ENCODE data around the gene CDK19. TPM values are rescaled to one million over a fixed set of nuclear protein-coding genes. Genes with fewer than 3 reads are reported as not detected.

Gene CDK19
- total RNA-seq, 1 experiment from 2014 or later, result 7.0 TPM

- Histone ChIP-seq H4K5ac (ENCODE audit: insufficient read length, low read depth, low read length) (no peak overlapping the region), H2BK12ac (ENCODE audit: insufficient read length, low read depth, low read length) (no peak overlapping the region), H2BK20ac (ENCODE audit: low read depth, low read length, poor library complexity, severe bottlenecking) (no peak overlapping the region), H4K8ac (replicated peaks; ENCODE audit: insufficient read length, low read depth, low read length) (no peak overlapping the region), H3K4ac (ENCODE audit: low read depth, low read length) (no peak overlapping the region), H3K27ac (ENCODE audit: insufficient read length, low read depth, low read length) (no peak overlapping the region), H2AFZ (ENCODE audit: low read length) (no peak overlapping the region), H4K91ac (ENCODE audit: insufficient read length, low read depth, low read length) (no peak overlapping the region), H3T11ph (ENCODE audit: low read length) (no peak overlapping the region), H3K23me2 (ENCODE audit: insufficient read length, low read depth, low read length, poor library complexity, severe bottlenecking) (no peaks in the 10 kb centered on the region), H3K4me2 (ENCODE audit: insufficient read depth, insufficient read length, low read length) (no peak overlapping the region), H2BK120ac (ENCODE audit: low read depth, low read length, poor library complexity, severe bottlenecking) (no peak overlapping the region), H3K79me1 (ENCODE audit: insufficient read depth, low read depth, low read length, poor library complexity, severe bottlenecking) (no peaks in the 10 kb centered on the region), H2BK15ac (ENCODE audit: low read depth, low read length) (no peak overlapping the region), H2BK5ac (ENCODE audit: insufficient read length, low read length) (no peak overlapping the region), H3K27me3 (ENCODE audit: insufficient read depth, low read length) (no peaks in the 10 kb centered on the region), H3K14ac (ENCODE audit: insufficient read depth, low read length) (no peak overlapping the region), H2AK5ac (ENCODE audit: insufficient read length, low read length) (no peak overlapping the region), H4K20me1 (ENCODE audit: control insufficient read depth, insufficient read depth, insufficient read length) (no peaks in the 10 kb centered on the region), H3K9ac (ENCODE audit: extremely low read depth, insufficient read length, low read length) (no peak overlapping the region), H3K23ac (ENCODE audit: insufficient read length, low read depth, low read length) (no peak overlapping the region), H3K56ac (ENCODE audit: insufficient read length, low read depth, low read length) (no peak overlapping the region), H3K9me3 (ENCODE audit: control insufficient read depth, low read depth, low read length) (no peaks in the 10 kb centered on the region), H3K4me1 (ENCODE audit: insufficient read depth, low read length) (no peaks in the 10 kb centered on the region), H3K79me2 (ENCODE audit: insufficient read depth, low read length) (no peaks in the 10 kb centered on the region), H3K18ac (ENCODE audit: insufficient read length, low read depth, low read length) (no peak overlapping the region)
- WGBS (ENCODE audit: extremely low coverage, insufficient read length, low lambda C conversion rate), result no CpG with 5 or more reads among the region's 2 CpGs
- Mint-ChIP-seq H3K9me3 (no peaks in the 10 kb centered on the region; a peak in 2 of 5 replicates), H3K27me3 (ENCODE audit: low read depth) (no peaks in the 10 kb centered on the region), H3K4me1 (peaks cover 11 to 13% of the 10 kb centered on the region in 2 experiments), H3K27ac (no peak overlapping the region), H3K4me3 (no peak overlapping the region), H3K36me3 (ENCODE audit: insufficient read depth in 1 of 3, low read depth in 3 of 3) (no peaks in the 10 kb centered on the region)
- DNase-seq, result no peak
- TF ChIP-seq, protein P1, sequence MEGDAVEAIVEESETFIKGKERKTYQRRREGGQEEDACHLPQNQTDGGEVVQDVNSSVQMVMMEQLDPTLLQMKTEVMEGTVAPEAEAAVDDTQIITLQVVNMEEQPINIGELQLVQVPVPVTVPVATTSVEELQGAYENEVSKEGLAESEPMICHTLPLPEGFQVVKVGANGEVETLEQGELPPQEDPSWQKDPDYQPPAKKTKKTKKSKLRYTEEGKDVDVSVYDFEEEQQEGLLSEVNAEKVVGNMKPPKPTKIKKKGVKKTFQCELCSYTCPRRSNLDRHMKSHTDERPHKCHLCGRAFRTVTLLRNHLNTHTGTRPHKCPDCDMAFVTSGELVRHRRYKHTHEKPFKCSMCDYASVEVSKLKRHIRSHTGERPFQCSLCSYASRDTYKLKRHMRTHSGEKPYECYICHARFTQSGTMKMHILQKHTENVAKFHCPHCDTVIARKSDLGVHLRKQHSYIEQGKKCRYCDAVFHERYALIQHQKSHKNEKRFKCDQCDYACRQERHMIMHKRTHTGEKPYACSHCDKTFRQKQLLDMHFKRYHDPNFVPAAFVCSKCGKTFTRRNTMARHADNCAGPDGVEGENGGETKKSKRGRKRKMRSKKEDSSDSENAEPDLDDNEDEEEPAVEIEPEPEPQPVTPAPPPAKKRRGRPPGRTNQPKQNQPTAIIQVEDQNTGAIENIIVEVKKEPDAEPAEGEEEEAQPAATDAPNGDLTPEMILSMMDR (conservative IDR thresholded peaks at IDR 0.05), result no peak
Measured at GRCh38 chr6:110864824-110865223, 49.6 kb upstream of the CDK19 start.

Data from H9 (cell line).